ENCODE measurements around the gene BICC1.

Gene BICC1

DNA sequence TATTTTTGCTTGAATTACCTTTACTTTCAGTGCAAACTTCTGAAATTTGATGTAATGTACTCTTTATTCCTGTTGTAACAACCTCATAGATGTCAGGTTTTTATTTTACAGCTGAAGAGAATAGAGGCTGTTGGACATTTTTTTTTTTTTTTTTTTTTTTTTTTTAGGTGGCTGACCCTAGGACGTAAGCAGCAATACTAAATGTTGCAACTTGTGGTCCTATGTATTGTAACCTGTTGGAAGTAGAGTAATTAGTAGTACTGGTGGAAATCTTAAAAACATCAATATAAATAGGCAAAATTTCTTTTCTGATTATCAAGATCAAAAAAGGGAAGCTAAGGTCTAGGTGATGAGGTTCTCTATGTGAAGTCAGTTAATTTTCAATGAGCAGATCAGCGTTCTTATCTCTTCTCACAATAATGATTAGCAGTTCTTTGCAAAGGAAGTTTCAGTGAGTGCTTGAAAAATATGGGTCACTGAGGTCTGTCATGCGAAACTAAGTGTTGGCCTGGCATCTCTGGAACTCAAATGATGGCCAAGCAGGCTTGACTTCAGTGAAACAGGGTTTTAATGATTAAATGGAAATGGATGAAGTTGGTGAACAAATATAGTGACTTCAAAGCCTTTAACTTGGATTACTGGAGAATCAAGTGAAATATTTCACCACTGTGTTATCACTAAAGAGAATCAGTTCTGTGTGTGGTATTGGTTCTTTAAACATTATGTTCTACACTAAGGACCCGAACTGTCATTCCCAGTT, 42.7 kb downstream of the BICC1 start:
- DNase-seq (ENCODE audit: low read depth in 1 of 2, low spot score in 1 of 2) = no peak
- no peak for TF ChIP-seq JUND (IDR thresholded peaks at IDR 0.05; ENCODE audit: low read depth)

DNA sequence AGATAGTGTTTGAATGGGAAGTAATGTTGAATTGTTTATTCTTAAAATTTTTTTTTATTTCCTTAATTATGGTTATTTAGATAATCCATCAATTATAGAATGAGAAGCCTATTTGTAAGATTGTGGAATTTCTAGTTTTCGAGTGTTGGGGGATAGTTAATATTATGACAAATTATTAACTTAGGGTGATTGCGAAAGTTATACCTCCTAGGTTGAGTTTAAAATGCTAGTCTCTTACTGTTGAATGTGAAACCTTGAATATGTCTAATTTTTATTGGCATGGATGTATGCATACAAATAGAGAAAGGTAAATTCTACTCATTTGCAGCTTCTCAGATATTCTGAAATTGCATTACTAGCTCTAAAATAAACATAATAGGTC, 43.2 kb downstream of the BICC1 start:
- DNase-seq (ENCODE audit: low read depth in 1 of 2, low spot score in 1 of 2) = no peak
- in situ Hi-C loops (cut with HindIII; ENCODE audit: low pct_unique_long_range_greater_than_20kb, low sequenced_read_pairs) = no loop called here
- no peak for TF ChIP-seq JUND (IDR thresholded peaks at IDR 0.05; ENCODE audit: low read depth)

More for the DNA sequence above, 42.7 kb downstream of the BICC1 start:
- in situ Hi-C loops (cut with HindIII; ENCODE audit: low pct_unique_long_range_greater_than_20kb, low sequenced_read_pairs) = no loop called here

DNA sequence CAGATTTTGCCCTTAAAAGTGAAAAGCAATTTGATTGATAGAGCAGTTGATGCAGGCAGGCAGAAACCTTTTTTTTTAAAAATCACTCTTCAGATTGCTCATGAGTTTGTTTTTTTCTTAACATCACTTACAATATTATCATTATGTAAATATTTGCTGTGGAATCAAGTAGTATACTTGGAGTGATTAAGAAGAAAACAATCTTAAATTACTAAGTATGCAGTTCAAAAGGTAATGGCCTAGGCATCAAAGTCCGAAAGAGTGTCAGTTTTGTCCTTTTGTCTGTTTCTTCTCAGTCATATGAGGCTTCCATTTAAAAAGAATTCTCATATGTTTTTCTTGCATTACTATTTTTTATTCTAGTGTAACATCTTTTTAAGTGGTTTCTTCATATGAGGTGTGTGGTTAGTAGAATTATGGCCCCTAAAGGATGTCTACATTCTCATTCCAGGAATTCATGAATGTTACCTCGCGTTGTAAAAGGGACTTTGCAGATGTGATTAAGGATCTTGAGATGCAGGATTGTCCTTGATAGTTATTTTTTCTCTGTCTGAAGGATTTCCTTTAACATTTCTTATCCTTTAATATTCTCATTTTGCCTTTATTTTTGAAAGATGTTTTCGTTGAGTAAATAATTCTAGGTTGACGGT, 44.0 kb downstream of the BICC1 start:
- in situ Hi-C loops (cut with HindIII; ENCODE audit: low pct_unique_long_range_greater_than_20kb, low sequenced_read_pairs) = no loop called here
- TF ChIP-seq JUND (IDR thresholded peaks at IDR 0.05; ENCODE audit: low read depth) = no peak
- no peak for DNase-seq (ENCODE audit: low read depth in 1 of 2, low spot score in 1 of 2)

DNA sequence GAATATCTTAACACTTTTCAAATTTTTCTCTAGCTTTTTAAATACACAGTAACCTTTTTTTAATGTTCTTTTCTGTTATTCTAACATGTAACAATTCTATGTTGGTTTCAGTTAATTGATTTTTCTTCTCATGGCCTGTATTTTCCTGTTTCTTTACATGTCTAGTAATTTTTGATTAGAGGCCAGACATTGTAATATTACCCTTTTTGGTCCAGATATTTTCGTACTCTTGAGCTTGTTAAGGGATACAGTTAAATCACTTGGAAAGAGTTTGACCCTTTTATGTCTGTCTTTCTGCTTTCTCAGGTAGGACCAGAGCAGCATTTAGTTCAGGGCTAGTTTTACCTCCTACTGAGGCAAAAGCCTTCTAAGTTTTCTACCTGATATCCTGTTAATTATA, 45.0 kb downstream of the BICC1 start:
- no peak for DNase-seq (ENCODE audit: low read depth in 1 of 2, low spot score in 1 of 2)
- in situ Hi-C loops (cut with HindIII; ENCODE audit: low pct_unique_long_range_greater_than_20kb, low sequenced_read_pairs) = no loop called here
- no peak for TF ChIP-seq JUND (IDR thresholded peaks at IDR 0.05; ENCODE audit: low read depth)

DNA sequence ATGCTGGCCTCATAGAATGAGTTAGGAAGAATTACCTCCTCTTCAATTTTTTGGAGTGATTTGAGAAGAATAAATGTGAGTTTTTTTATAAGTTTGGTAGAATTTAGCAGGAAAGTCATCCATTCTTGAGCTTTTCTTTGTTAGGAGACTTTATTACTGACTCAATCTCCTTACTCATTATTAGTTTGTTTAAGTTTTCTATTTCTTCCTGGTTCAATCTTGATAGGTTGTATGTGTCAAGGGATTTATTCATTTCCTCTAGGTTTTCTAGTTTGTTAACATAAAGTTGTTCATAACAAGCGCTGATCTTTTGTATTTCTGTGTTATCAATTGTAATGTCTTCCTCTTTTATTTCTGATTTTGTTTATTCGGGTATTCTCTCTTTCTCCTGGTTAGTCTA, 47.4 kb downstream of the BICC1 start:
- TF ChIP-seq JUND (IDR thresholded peaks at IDR 0.05; ENCODE audit: low read depth) = no peak
- in situ Hi-C loops (cut with HindIII; ENCODE audit: low pct_unique_long_range_greater_than_20kb, low sequenced_read_pairs) = no loop called here
- DNase-seq (ENCODE audit: low read depth in 1 of 2, low spot score in 1 of 2) = no peak

DNA sequence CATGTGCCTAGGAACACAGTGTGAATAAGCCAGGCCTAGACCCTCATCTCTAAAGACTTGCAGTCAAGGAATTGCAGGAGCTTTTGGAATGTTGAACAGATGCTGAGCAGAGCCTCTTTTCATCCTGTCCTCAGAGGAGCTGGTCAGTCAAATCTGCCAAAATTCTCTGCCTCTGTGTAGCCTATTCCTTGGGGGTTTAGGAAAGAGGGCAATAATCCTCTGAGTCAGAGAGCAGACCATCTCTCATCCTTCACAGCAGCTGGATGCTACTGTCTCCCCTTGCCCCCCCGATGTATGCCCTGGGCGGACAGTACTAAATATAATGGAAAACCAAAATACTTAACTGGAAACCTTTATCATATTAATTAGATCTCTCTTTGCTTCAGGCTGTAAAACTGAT, 52.6 kb downstream of the BICC1 start:
- no peak for TF ChIP-seq JUND (IDR thresholded peaks at IDR 0.05; ENCODE audit: low read depth)
- in situ Hi-C loops (cut with HindIII; ENCODE audit: low pct_unique_long_range_greater_than_20kb, low sequenced_read_pairs) = no loop called here
- DNase-seq (ENCODE audit: low read depth in 1 of 2, low spot score in 1 of 2) = no peak

DNA sequence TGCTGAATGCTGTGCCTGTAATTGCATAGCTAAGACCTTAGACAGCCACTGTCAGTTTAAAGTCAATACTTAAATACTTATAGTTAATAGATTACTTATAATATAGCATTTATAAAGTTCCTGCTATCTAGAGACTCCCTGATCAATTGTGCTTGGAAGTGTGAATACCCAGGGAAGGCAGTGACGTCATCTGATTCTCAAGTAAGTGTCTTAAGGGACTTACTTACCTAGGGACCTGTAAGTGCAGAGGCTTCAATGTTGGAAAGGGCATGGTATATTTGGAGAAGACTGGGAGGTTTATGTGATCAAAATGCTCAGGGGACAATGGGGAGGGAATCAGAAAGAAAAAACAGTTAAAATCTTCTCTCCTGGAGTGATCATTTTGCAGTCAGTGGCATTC, 55.0 kb downstream of the BICC1 start:
- DNase-seq (ENCODE audit: low read depth in 1 of 2, low spot score in 1 of 2) = no peak
- no peak for TF ChIP-seq JUND (IDR thresholded peaks at IDR 0.05; ENCODE audit: low read depth)
- in situ Hi-C loops (cut with HindIII; ENCODE audit: low pct_unique_long_range_greater_than_20kb, low sequenced_read_pairs) = no loop called here

DNA sequence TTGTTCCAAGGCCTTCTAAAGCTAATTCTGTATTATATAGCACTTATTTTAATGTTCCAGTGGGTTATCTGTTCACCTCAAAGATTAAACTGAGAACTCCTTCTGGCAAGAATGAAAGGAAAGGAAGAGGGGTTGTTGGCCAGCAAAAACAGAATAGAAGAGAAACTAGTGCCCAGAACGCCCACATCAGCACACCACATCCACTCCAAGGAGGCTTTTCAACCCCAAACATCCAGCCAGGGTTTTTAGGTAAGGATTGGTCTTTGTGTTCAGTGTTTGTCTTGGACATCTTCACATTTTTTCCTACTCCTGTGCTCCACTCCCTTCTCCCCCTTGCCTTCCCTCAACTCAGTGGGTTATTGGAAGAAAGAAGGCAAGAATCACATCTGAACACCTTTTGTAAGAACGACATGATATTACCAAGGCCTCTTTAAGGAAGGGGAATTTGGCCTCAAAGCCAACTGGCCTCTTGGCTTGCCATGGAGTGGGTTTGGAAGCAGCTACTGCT, 55.8 kb downstream of the BICC1 start:
- in situ Hi-C loops (cut with HindIII; ENCODE audit: low pct_unique_long_range_greater_than_20kb, low sequenced_read_pairs) = no loop called here
- no peak for TF ChIP-seq JUND (IDR thresholded peaks at IDR 0.05; ENCODE audit: low read depth)
- DNase-seq (ENCODE audit: low read depth in 1 of 2, low spot score in 1 of 2) = no peak

DNA sequence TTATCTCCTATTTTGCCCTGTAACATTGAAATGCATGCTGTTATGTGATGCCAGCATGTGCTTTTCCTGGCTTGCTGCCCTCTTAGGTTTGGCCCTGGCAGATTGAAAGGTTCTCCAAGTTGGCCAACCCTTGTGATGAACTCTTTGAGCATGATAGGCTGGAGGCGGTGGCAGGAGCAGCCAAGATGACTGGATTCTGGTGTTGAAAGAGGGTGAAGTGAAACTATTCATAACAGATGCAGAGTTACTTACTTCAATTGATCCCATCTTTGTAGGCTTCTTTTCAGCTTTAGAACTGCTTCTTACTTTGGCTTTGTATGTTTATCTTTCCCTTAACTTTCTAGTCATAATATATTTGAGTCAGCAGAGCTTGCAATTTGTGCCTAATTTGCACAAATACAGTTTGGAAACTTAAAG, 57.6 kb downstream of the BICC1 start:
- in situ Hi-C loops (cut with HindIII; ENCODE audit: low pct_unique_long_range_greater_than_20kb, low sequenced_read_pairs) = no loop called here
- no peak for DNase-seq (ENCODE audit: low read depth in 1 of 2, low spot score in 1 of 2)
- no peak for TF ChIP-seq JUND (IDR thresholded peaks at IDR 0.05; ENCODE audit: low read depth)

DNA sequence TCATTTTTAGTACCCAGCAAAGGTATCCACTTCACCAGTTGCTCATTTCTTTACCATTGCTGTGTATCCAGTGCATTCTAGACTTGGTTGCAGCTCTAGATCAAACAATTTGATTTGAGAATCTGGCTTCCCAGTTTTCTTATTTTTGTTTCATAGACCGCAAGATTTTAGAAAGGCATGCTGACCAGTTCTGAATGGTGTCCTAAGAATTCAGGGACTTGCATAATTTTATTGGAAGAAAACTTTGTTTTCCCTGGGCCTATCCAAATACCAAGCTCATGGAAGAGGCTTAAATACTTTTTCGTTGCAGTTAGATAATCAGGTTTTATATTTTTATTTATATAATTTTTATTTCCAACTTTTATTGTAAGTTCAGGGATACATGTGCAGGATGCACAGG, 58.3 kb downstream of the BICC1 start:
- DNase-seq (ENCODE audit: low read depth in 1 of 2, low spot score in 1 of 2) = no peak
- no peak for TF ChIP-seq JUND (IDR thresholded peaks at IDR 0.05; ENCODE audit: low read depth)
- in situ Hi-C loops (cut with HindIII; ENCODE audit: low pct_unique_long_range_greater_than_20kb, low sequenced_read_pairs) = no loop called here

DNA sequence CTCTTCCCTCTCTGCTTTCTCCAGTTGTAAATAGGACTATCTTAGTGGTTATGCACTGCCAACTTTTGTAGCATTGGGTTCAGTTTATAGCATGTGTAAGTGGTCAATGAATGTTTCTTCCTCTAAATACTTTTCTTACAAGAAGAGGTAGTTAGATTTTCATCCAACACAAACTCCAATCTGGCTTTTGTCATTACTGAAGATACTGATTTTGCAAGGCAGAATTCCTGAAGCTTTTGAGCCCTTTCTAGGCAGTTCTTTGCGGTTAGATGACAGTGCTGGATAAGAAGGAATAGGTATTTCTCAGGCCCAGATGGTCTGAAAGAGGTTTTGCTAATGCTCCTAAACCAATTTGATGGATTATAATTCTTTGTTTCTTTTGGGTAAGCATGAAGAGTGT, 60.5 kb downstream of the BICC1 start:
- DNase-seq (ENCODE audit: low read depth in 1 of 2, low spot score in 1 of 2) = peak in 1 of 2 experiments; percentile 10
- TF ChIP-seq JUND (IDR thresholded peaks at IDR 0.05; ENCODE audit: low read depth) = no peak
- in situ Hi-C loops (cut with HindIII; ENCODE audit: low pct_unique_long_range_greater_than_20kb, low sequenced_read_pairs) = no loop called here

DNA sequence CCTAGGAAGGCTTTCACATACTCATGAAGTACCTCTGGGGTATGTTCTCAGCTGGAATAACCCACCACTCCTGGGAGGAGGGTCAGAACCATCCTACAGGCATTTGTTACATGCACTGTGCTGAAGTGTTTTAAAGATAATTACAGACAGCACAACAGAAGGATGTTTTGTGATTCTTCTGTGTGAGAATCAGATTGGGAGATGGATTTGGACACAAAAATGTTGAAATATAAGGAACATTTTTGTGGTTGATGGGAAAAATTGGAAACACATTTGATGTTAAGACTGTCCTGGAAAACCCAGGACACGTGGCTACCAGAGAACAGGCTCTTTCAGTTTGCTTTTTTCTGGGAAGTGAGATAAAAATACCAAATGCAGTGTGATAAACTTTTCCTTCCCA, 61.4 kb downstream of the BICC1 start:
- in situ Hi-C loops (cut with HindIII; ENCODE audit: low pct_unique_long_range_greater_than_20kb, low sequenced_read_pairs) = no loop called here
- TF ChIP-seq JUND (IDR thresholded peaks at IDR 0.05; ENCODE audit: low read depth) = no peak
- DNase-seq (ENCODE audit: low read depth in 1 of 2, low spot score in 1 of 2) = no peak

DNA sequence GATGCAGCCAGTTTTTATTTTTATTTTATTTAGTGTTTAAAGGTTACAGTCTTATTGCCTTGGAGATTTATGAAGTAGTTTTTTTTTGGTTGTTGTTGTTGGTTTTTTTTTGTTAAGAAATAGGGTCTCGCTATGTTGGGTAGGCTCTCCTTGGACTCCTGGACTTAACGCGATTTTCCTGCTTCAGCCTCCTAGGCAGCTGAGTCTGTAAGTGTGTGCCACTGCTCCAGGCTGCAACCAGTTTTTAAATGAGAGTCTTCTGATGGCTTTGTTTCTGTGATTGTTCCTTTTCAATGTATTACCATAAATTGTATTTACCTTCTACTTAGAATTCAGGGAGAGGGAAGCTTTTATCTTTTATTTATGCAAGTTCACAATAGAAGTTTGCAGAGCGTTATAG, 62.8 kb downstream of the BICC1 start:
- in situ Hi-C loops (cut with HindIII; ENCODE audit: low pct_unique_long_range_greater_than_20kb, low sequenced_read_pairs) = no loop called here
- DNase-seq (ENCODE audit: low read depth in 1 of 2, low spot score in 1 of 2) = no peak

More for the DNA sequence above, 62.8 kb downstream of the BICC1 start:
- TF ChIP-seq JUND (IDR thresholded peaks at IDR 0.05; ENCODE audit: low read depth) = no peak
